IMR-90 (cell line): Measurements from ENCODE around the gene ITGA5. TPM values are rescaled to one million over a fixed set of nuclear protein-coding genes. Genes with fewer than 3 reads are reported as not detected.
A peak's percentile ranks its signal among the peaks of the same experiment; 100 is the strongest.

ENCODE experiments used
- CTCF ChIP-seq: conservative IDR thresholded peaks from 2 replicates; pipeline ENCODE4 v1.5.1; 2012; ENCODE audit warnings: mild to moderate bottlenecking, low read depth, low read length, improper control_type of control experiment
- FOS ChIP-seq: fragments of 150-350 bp; IDR thresholded peaks from 2 replicates; pipeline ENCODE4 v1.6.1; 2016; ENCODE audit warnings: low read depth, low read length
- POLR2A ChIP-seq: IDR thresholded peaks from 2 replicates; pipeline ENCODE4 v1.6.1; 2012; ENCODE audit warnings: mild to moderate bottlenecking, low read depth, low read length
- polyA plus RNA-seq, 3 experiments: library from polyadenylated mRNA; depleted of rRNA; stranded (reverse); fragments of >200 nt; gene quantifications; 2 replicates each; pipeline ENCODE4 v1.2.3, GENCODE V29; 2012; ENCODE audit warnings: low replicate concordance in 1 of 3
- total RNA-seq: library from RNA; depleted of rRNA; stranded (reverse); fragments of >200 nt; gene quantifications from 2 replicates; pipeline ENCODE4 v1.2.3, GENCODE V29; 2012

The ITGA5 gene
- total and polyA plus RNA-seq, 2 of the 4 experiments (the other 2 are of a cell fraction), result 159 to 259 TPM

- peak; percentile 58; the same call in 1 of the 2 replicates for TF ChIP-seq FOS
- peak; percentile 77 for TF ChIP-seq POLR2A
- no peak for TF ChIP-seq CTCF
These were observed at the start of gene ITGA5 (continued) for GRCh38 chr12:54419088-54419887.
